ENCODE measurements around the gene TPK1. TPM values are rescaled to one million over a fixed set of nuclear protein-coding genes. Genes with fewer than 3 reads are reported as not detected.

TPK1 gene
- total RNA-seq, 1 experiment from 2014 or later: 3.1 TPM

- no peak overlapping the region for H2BK120ac ChIP-seq (ENCODE audit: low read depth, low read length, poor library complexity, severe bottlenecking)
- H3T11ph ChIP-seq (ENCODE audit: low read length): no peak overlapping the region
- TF ChIP-seq CTCF (conservative IDR thresholded peaks at IDR 0.05): no peak
Observed at GRCh38 chr7:144818511-144818910, 17.3 kb downstream of the TPK1 start.

More at GRCh38 chr7:144818511-144818910, 17.3 kb downstream of the TPK1 start:
- H2BK20ac ChIP-seq (ENCODE audit: low read depth, low read length, poor library complexity, severe bottlenecking): no peak overlapping the region
- no peaks in the 10 kb centered on the region for H4K20me1 ChIP-seq (ENCODE audit: control insufficient read depth, insufficient read depth, insufficient read length)
- H4K8ac ChIP-seq (replicated peaks; ENCODE audit: insufficient read length, low read depth, low read length): no peak overlapping the region
- H3K56ac ChIP-seq (ENCODE audit: insufficient read length, low read depth, low read length): no peak overlapping the region
- Mint-ChIP-seq H3K36me3 (ENCODE audit: insufficient read depth in 1 of 3, low read depth in 3 of 3) (no peaks in the 10 kb centered on the region), H3K27me3 (ENCODE audit: low read depth) (no peaks in the 10 kb centered on the region), H3K4me3 (no peak overlapping the region), H3K4me1 (peaks cover 2 to 11% of the 10 kb centered on the region in 2 experiments; a peak in 3 of 4 replicates), H3K9me3 (no peaks in the 10 kb centered on the region), H3K27ac (no peak overlapping the region)
- no peak overlapping the region for H3K18ac ChIP-seq (ENCODE audit: insufficient read length, low read depth, low read length)
- H3K14ac ChIP-seq (ENCODE audit: insufficient read depth, low read length): no peak overlapping the region
- no peak overlapping the region for H3K27ac ChIP-seq (ENCODE audit: insufficient read length, low read depth, low read length)
- no peak overlapping the region for H3K4me2 ChIP-seq (ENCODE audit: insufficient read depth, insufficient read length, low read length)
- no peaks in the 10 kb centered on the region for H3K9me3 ChIP-seq (ENCODE audit: control insufficient read depth, low read depth, low read length)
- H3K4ac ChIP-seq (ENCODE audit: low read depth, low read length): no peak overlapping the region
- DNase-seq: no peak
- no peak overlapping the region for H4K91ac ChIP-seq (ENCODE audit: insufficient read length, low read depth, low read length)
- WGBS (ENCODE audit: extremely low coverage, insufficient read length, low lambda C conversion rate): no CpG with 5 or more reads among the region's 4 CpGs
- H3K79me1 ChIP-seq (ENCODE audit: insufficient read depth, low read depth, low read length, poor library complexity, severe bottlenecking): no peaks in the 10 kb centered on the region
- no peaks in the 10 kb centered on the region for H3K4me1 ChIP-seq (ENCODE audit: insufficient read depth, low read length)
- no peak overlapping the region for H2BK12ac ChIP-seq (ENCODE audit: insufficient read length, low read depth, low read length)
- no peak overlapping the region for H2BK15ac ChIP-seq (ENCODE audit: low read depth, low read length)
- H3K9ac ChIP-seq (ENCODE audit: extremely low read depth, insufficient read length, low read length): no peak overlapping the region
- H4K5ac ChIP-seq (ENCODE audit: insufficient read length, low read depth, low read length): no peak overlapping the region
- no peak overlapping the region for H2BK5ac ChIP-seq (ENCODE audit: insufficient read length, low read length)
- H2AK5ac ChIP-seq (ENCODE audit: insufficient read length, low read length): no peak overlapping the region
- no peaks in the 10 kb centered on the region for H3K23me2 ChIP-seq (ENCODE audit: insufficient read length, low read depth, low read length, poor library complexity, severe bottlenecking)
- no peaks in the 10 kb centered on the region for H3K27me3 ChIP-seq (ENCODE audit: insufficient read depth, low read length)
- H2AFZ ChIP-seq (ENCODE audit: low read length): no peak overlapping the region
- H3K79me2 ChIP-seq (ENCODE audit: insufficient read depth, low read length): no peaks in the 10 kb centered on the region
- no peak overlapping the region for H3K23ac ChIP-seq (ENCODE audit: insufficient read length, low read depth, low read length)

Data from H9 (cell line).